Duodenal mucosa (tissue), 2 donors: ENCODE data around the gene BOK.
"Not testable (repeated sequence)": the region's sequence is repeated elsewhere in the genome, so short reads cannot be mapped to it uniquely, and the experiment has no call there.

Experiments
- H3K27ac ChIP-seq: one replicate; pipeline ENCODE4 v1.7.0; 2013; ENCODE audit warnings: low read depth, low read length
- H3K27me3 ChIP-seq, 2 donors: one replicate each; pipeline ENCODE4 v1.7.0; 2013; ENCODE audit warnings: low read length in 2 of 2, control low read depth in 1 of 2; ENCODE audit not compliant: insufficient read depth in 2 of 2, control insufficient read depth in 1 of 2
- H3K36me3 ChIP-seq, 2 donors: one replicate each; pipeline ENCODE4 v1.7.0; 2013; ENCODE audit warnings: low read length in 2 of 2, control low read depth in 1 of 2; ENCODE audit not compliant: insufficient read depth in 2 of 2, control insufficient read depth in 1 of 2
- H3K4me1 ChIP-seq, 2 donors: one replicate each; pipeline ENCODE4 v1.7.0; 2013; ENCODE audit warnings: low read length in 2 of 2, control low read depth in 1 of 2; ENCODE audit not compliant: insufficient read depth in 2 of 2, control insufficient read depth in 1 of 2
- H3K4me3 ChIP-seq, 2 donors: one replicate each; pipeline ENCODE4 v1.7.0; 2013; ENCODE audit warnings: low read length in 2 of 2, low read depth in 1 of 2
- H3K9ac ChIP-seq, 2 donors: one replicate each; pipeline ENCODE4 v1.7.0; 2013; ENCODE audit warnings: low read length in 2 of 2, low read depth in 1 of 2
- H3K9me3 ChIP-seq, 2 donors: one replicate each; pipeline ENCODE4 v1.7.0; 2013; ENCODE audit warnings: low read length in 2 of 2, control low read depth in 1 of 2; ENCODE audit not compliant: control insufficient read depth in 1 of 2

Gene BOK

GRCh38 chr2:241571821-241572620 is 13.5 kb downstream of the BOK start:
- Histone ChIP-seq H3K4me3 (no peak overlapping the region), H3K36me3 (peaks cover 6 to 9% of the 10 kb centered on the region in 2 donors), H3K27me3 (no peaks in the 10 kb centered on the region), H3K9ac (no peak overlapping the region), H3K9me3 (no peaks in the 10 kb centered on the region), H3K27ac (no peak overlapping the region), H3K4me1 (no peaks in the 10 kb centered on the region)

GRCh38 chr2:241572915-241573651 is 14.5 kb downstream of the BOK start:
- not testable (repeated sequence) for H3K9me3 ChIP-seq, H3K4me1 ChIP-seq, H3K4me3 ChIP-seq, H3K9ac ChIP-seq, H3K27me3 ChIP-seq, H3K36me3 ChIP-seq, H3K27ac ChIP-seq

GRCh38 chr2:241573741-241574140 is 15.2 kb downstream of the BOK start:
- Histone ChIP-seq H3K27ac (no peak overlapping the region), H3K4me1 (no peaks in the 10 kb centered on the region), H3K36me3 (peaks cover 6 to 9% of the 10 kb centered on the region in 2 donors), H3K9ac (no peak overlapping the region), H3K4me3 (no peak overlapping the region), H3K9me3 (no peaks in the 10 kb centered on the region), H3K27me3 (no peaks in the 10 kb centered on the region)

- H3K9ac ChIP-seq = no peak overlapping the region
- no peaks in the 10 kb centered on the region for H3K4me1 ChIP-seq
- peaks cover 6 to 9% of the 10 kb centered on the region in 2 donors for H3K36me3 ChIP-seq
- no peak overlapping the region for H3K4me3 ChIP-seq
- H3K27ac ChIP-seq = no peak overlapping the region
- H3K9me3 ChIP-seq = no peaks in the 10 kb centered on the region
- no peaks in the 10 kb centered on the region for H3K27me3 ChIP-seq
Observed at GRCh38 chr2:241574911-241575623, 16.5 kb downstream of the BOK start.

- no peaks in the 10 kb centered on the region for H3K27me3 ChIP-seq
- no peak overlapping the region for H3K9ac ChIP-seq
- no peak overlapping the region for H3K4me3 ChIP-seq
- peaks cover 6 to 9% of the 10 kb centered on the region in 2 donors for H3K36me3 ChIP-seq
- no peaks in the 10 kb centered on the region for H3K9me3 ChIP-seq
- no peaks in the 10 kb centered on the region for H3K4me1 ChIP-seq
- H3K27ac ChIP-seq = no peak overlapping the region
Observed at GRCh38 chr2:241575624-241576292, 17.2 kb downstream of the BOK start.

- Histone ChIP-seq H3K27ac (no peak overlapping the region), H3K9ac (no peak overlapping the region), H3K36me3 (peaks cover 6 to 13% of the 10 kb centered on the region in 2 donors)
Observed at GRCh38 chr2:241576293-241576654, 17.7 kb downstream of the BOK start.

GRCh38 chr2:241577413-241578122 is 19.0 kb downstream of the BOK start:
- Histone ChIP-seq H3K9me3 (no peaks in the 10 kb centered on the region), H3K27ac (no peak overlapping the region), H3K36me3 (peaks cover 8 to 12% of the 10 kb centered on the region in 2 donors), H3K4me1 (no peaks in the 10 kb centered on the region), H3K27me3 (no peaks in the 10 kb centered on the region), H3K4me3 (no peak overlapping the region), H3K9ac (no peak overlapping the region)

More at GRCh38 chr2:241576293-241576654, 17.7 kb downstream of the BOK start:
- H3K9me3 ChIP-seq = no peaks in the 10 kb centered on the region
- H3K4me1 ChIP-seq = no peaks in the 10 kb centered on the region
- H3K4me3 ChIP-seq = no peak overlapping the region
- no peaks in the 10 kb centered on the region for H3K27me3 ChIP-seq

GRCh38 chr2:241579281-241579680 is 20.7 kb downstream of the BOK start:
- Histone ChIP-seq H3K4me1 (no peaks in the 10 kb centered on the region), H3K9me3 (no peaks in the 10 kb centered on the region), H3K27ac (no peak overlapping the region), H3K27me3 (no peaks in the 10 kb centered on the region), H3K36me3 (peaks cover 19 to 20% of the 10 kb centered on the region in 2 donors), H3K4me3 (no peak overlapping the region), H3K9ac (no peak overlapping the region)

- Histone ChIP-seq H3K27ac (no peak overlapping the region), H3K9me3 (peaks cover 10 to 12% of the 10 kb centered on the region in 2 donors), H3K4me1 (no peaks in the 10 kb centered on the region), H3K36me3 (peaks cover 28 to 36% of the 10 kb centered on the region in 2 donors), H3K27me3 (no peaks in the 10 kb centered on the region), H3K4me3 (no peak overlapping the region), H3K9ac (no peak overlapping the region)
Observed at GRCh38 chr2:241582328-241582727, 23.8 kb downstream of the BOK start.
